Keratinocyte (primary cell): ENCODE measurements around the gene PGLYRP3. TPM values are rescaled to one million over a fixed set of nuclear protein-coding genes. Genes with fewer than 3 reads are reported as not detected.

ENCODE experiments used
- DNase-seq: peaks from one replicate; pipeline ENCODE4 v3.0.0-alpha.2; 2011; ENCODE audit warnings: low read depth, missing footprints, low spot score
- FAIRE-seq: peaks from 2 replicates; lab custom pipeline; 2011; peaks lifted over from hg19 to GRCh38; lab: Jason Lieb, UNC
- H2AFZ ChIP-seq: 2 replicates; pipeline ENCODE4 v1.6.0; 2012; ENCODE audit warnings: low read length, control low read depth, inconsistent platforms; ENCODE audit not compliant: control insufficient read depth
- H3K27ac ChIP-seq: 2 replicates; pipeline ENCODE4 v1.5.1; 2011; ENCODE audit warnings: low read length; ENCODE audit not compliant: control insufficient read depth, insufficient read depth
- H3K27me3 ChIP-seq: 3 replicates; pipeline ENCODE4 v1.6.0; 2011; ENCODE audit warnings: low read length; ENCODE audit not compliant: control insufficient read depth, insufficient read depth; ENCODE audit errors: extremely low read depth
- H3K36me3 ChIP-seq, 2 experiments: 2 replicates in 1 of 2; 3 replicates in 1 of 2; pipeline ENCODE4 v1.5.1; 2011; ENCODE audit warnings: low read length in 2 of 2, mild to moderate bottlenecking in 1 of 2; ENCODE audit not compliant: control insufficient read depth in 2 of 2, insufficient read depth in 2 of 2; ENCODE audit errors: extremely low read depth in 1 of 2
- H3K4me1 ChIP-seq: 3 replicates; pipeline ENCODE4 v1.5.1; 2011; ENCODE audit warnings: low read length; ENCODE audit not compliant: control insufficient read depth, insufficient read depth; ENCODE audit errors: extremely low read depth
- H3K4me2 ChIP-seq: 3 replicates; pipeline ENCODE4 v1.6.0; 2011; ENCODE audit warnings: low read depth, low read length; ENCODE audit not compliant: control insufficient read depth, insufficient read depth; ENCODE audit errors: extremely low read depth
- H3K4me3 ChIP-seq, 3 experiments: fragments of 200-600 bp in 1 of 3; sonication (generic) in 1 of 3; 2 replicates in 2 of 3; 3 replicates in 1 of 3; pipeline ENCODE4 v1.5.1; 2011 to 2016; ENCODE audit warnings: low read length in 3 of 3, mild to moderate bottlenecking in 3 of 3, control low read depth in 2 of 3, inconsistent platforms in 1 of 3, low read depth in 1 of 3, mixed read lengths in 1 of 3, mixed run types in 1 of 3, moderate library complexity in 1 of 3; ENCODE audit not compliant: control insufficient read depth in 2 of 3, insufficient read depth in 2 of 3; ENCODE audit errors: extremely low read depth in 1 of 3
- H3K79me2 ChIP-seq: 2 replicates; pipeline ENCODE4 v1.6.0; 2012; ENCODE audit warnings: low read length; ENCODE audit not compliant: control insufficient read depth, insufficient read depth
- H3K9ac ChIP-seq: 3 replicates; pipeline ENCODE4 v1.6.0; 2011; ENCODE audit warnings: low read length; ENCODE audit not compliant: control insufficient read depth, insufficient read depth; ENCODE audit errors: extremely low read depth
- H3K9me1 ChIP-seq: 3 replicates; pipeline ENCODE4 v1.6.0; 2011; ENCODE audit warnings: low read length; ENCODE audit not compliant: control insufficient read depth, insufficient read depth; ENCODE audit errors: extremely low read depth
- H3K9me3 ChIP-seq: 2 replicates; pipeline ENCODE4 v1.5.1; 2012; ENCODE audit warnings: low read depth, low read length; ENCODE audit not compliant: control insufficient read depth
- H4K20me1 ChIP-seq: 3 replicates; pipeline ENCODE4 v1.6.0; 2011; ENCODE audit warnings: low read length; ENCODE audit not compliant: control insufficient read depth, insufficient read depth; ENCODE audit errors: extremely low read depth
- CTCF ChIP-seq, 3 experiments: IDR thresholded peaks in 1 of 3; conservative IDR thresholded peaks in 1 of 3; optimal IDR thresholded peaks in 1 of 3; 2 replicates in 2 of 3; 3 replicates in 1 of 3; pipeline versions ENCODE3 to v1.5.1; 2011; ENCODE audit warnings: low read length in 3 of 3, mild to moderate bottlenecking in 3 of 3, moderate library complexity in 2 of 3, control low read depth in 1 of 3, inconsistent platforms in 1 of 3; ENCODE audit not compliant: insufficient read depth in 2 of 3; ENCODE audit errors: extremely low read depth in 1 of 3
- EZH2 ChIP-seq: IDR thresholded peaks from one replicate; pipeline ENCODE4 v1.6.1; 2012; ENCODE audit warnings: inconsistent platforms, mild to moderate bottlenecking, low read length, moderate library complexity
- dilution Hi-C: fragments of 300-500 bp; cut with MboI; formaldehyde crosslinking; loops from one replicate; pipeline ENCODE4 v1.7.0; 2020; ENCODE audit warnings: low sequenced_read_pairs; ENCODE audit not compliant: extremely low pct_ligation_motif_present
- polyA plus RNA-seq, 5 experiments: library from polyadenylated mRNA; depleted of rRNA in 3 of 5; stranded (reverse) in 3 of 5; stranded (forward) in 1 of 5; unstranded in 1 of 5; fragments of >200 nt; gene quantifications; 1 replicate in 1 of 5; 2 replicates in 3 of 5; 3 replicates in 1 of 5; pipeline versions ENCODE4 v1.2.1 to v1.2.3, GENCODE V29; 2011 to 2012; ENCODE audit warnings: missing spikeins in 2 of 5, low read depth in 1 of 5, low replicate concordance in 1 of 5

Gene PGLYRP3
- polyA plus RNA-seq, 1 donor (not counting 4 experiments of a cell fraction or from before 2014, with no cell fraction given) = 0.93 TPM

GRCh38 chr1:153271711-153272110 lies 41.0 kb downstream of the PGLYRP3 start:
- Histone ChIP-seq H3K9ac (no peak overlapping the region), H3K36me3 (no peaks in the 10 kb centered on the region), H3K9me3 (no peaks in the 10 kb centered on the region), H3K27me3 (no peaks in the 10 kb centered on the region), H3K79me2 (no peaks in the 10 kb centered on the region), H2AFZ (no peak overlapping the region), H3K4me2 (no peak overlapping the region), H4K20me1 (no peaks in the 10 kb centered on the region), H3K9me1 (no peaks in the 10 kb centered on the region), H3K4me3 (no peak overlapping the region), H3K4me1 (no peaks in the 10 kb centered on the region), H3K27ac (no peak overlapping the region)
- DNase-seq (no peak), FAIRE-seq (no peak)
- no peak for TF ChIP-seq CTCF (optimal IDR thresholded peaks at IDR 0.05 in 1 of 3, IDR thresholded peaks at IDR 0.05 in 1 of 3, conservative IDR thresholded peaks at IDR 0.05 in 1 of 3; ENCODE audit: extremely low read depth in 1 of 3, insufficient read depth in 2 of 3, low read length in 3 of 3)
- dilution Hi-C loops = no loop called here

GRCh38 chr1:153265457-153265856 lies 47.3 kb downstream of the PGLYRP3 start:
- no peak for FAIRE-seq
- no peaks in the 10 kb centered on the region for H3K9me3 ChIP-seq

More at GRCh38 chr1:153265457-153265856, 47.3 kb downstream of the PGLYRP3 start:
- dilution Hi-C loops = no loop called here
- Histone ChIP-seq H3K27me3 (peaks cover 39% of the 10 kb centered on the region), H4K20me1 (no peaks in the 10 kb centered on the region), H3K4me3 (no peak overlapping the region), H2AFZ (no peak overlapping the region), H3K79me2 (no peaks in the 10 kb centered on the region), H3K4me1 (peaks cover 5% of the 10 kb centered on the region), H3K4me2 (no peak overlapping the region), H3K36me3 (no peaks in the 10 kb centered on the region), H3K9ac (no peak overlapping the region), H3K9me1 (no peaks in the 10 kb centered on the region), H3K27ac (no peak overlapping the region)
- TF ChIP-seq CTCF (optimal IDR thresholded peaks at IDR 0.05 in 1 of 3, IDR thresholded peaks at IDR 0.05 in 1 of 3, conservative IDR thresholded peaks at IDR 0.05 in 1 of 3; ENCODE audit: extremely low read depth in 1 of 3, insufficient read depth in 2 of 3, low read length in 3 of 3) (no peak), EZH2 (no peak)
- no peak for DNase-seq
